Measurements from ENCODE around the gene HMGXB3.

DNA sequence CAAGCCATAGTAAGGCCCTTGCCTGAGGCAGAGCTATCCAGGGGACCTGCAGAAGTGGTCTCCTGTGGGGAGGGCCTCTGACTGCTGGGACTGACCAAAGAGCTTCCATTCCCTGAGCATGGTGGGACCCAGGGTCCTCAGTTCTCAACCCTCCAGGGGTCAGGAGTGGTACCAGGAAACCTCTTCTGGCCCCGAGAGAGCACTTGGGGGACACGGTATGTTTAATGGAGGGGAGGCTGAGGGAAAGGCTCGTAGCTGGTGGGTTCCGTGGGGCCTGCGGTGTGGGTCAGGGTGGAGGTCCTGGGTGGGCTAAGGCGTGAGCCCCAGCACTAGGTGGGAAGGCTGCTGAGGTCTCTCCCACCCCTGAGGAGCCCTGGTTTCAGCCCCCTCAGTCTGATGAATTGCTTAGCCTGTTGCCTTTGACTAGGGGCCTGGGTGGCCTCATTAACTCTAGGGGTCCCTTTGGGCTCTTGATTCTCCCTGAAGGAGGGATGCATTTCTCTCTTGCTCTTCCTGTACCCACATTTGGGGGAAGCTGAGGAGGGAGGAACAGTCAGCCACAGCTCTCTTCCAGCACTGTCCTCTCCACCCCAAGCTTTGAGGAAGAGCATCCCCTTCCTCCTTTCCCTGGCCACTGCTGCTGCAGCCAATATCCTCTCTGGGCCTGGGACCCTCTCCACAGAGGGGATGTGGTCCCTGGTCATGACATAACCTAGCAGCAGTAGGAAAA, 51.9 kb downstream of the HMGXB3 start:
- TF ChIP-seq, protein P1, sequence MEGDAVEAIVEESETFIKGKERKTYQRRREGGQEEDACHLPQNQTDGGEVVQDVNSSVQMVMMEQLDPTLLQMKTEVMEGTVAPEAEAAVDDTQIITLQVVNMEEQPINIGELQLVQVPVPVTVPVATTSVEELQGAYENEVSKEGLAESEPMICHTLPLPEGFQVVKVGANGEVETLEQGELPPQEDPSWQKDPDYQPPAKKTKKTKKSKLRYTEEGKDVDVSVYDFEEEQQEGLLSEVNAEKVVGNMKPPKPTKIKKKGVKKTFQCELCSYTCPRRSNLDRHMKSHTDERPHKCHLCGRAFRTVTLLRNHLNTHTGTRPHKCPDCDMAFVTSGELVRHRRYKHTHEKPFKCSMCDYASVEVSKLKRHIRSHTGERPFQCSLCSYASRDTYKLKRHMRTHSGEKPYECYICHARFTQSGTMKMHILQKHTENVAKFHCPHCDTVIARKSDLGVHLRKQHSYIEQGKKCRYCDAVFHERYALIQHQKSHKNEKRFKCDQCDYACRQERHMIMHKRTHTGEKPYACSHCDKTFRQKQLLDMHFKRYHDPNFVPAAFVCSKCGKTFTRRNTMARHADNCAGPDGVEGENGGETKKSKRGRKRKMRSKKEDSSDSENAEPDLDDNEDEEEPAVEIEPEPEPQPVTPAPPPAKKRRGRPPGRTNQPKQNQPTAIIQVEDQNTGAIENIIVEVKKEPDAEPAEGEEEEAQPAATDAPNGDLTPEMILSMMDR (IDR thresholded peaks at IDR 0.05), result no peak
- TF ChIP-seq POLR2A (IDR thresholded peaks at IDR 0.05), result no peak

Data from body of pancreas (tissue), 4 donors.